Mucosa of stomach (tissue), 1 donor: Measurements from ENCODE around the gene ATPAF1.

Source experiments
- H3K27me3 ChIP-seq: one replicate; pipeline ENCODE4 v1.7.0; 2013; ENCODE audit warnings: mild to moderate bottlenecking, low read length; ENCODE audit not compliant: control insufficient read depth, insufficient read depth
- H3K36me3 ChIP-seq: one replicate; pipeline ENCODE4 v1.7.0; 2013; ENCODE audit warnings: low read length; ENCODE audit not compliant: control insufficient read depth, insufficient read depth
- H3K4me1 ChIP-seq: one replicate; pipeline ENCODE4 v1.7.0; 2013; ENCODE audit warnings: mild to moderate bottlenecking, low read length; ENCODE audit not compliant: control insufficient read depth, insufficient read depth
- H3K4me3 ChIP-seq: one replicate; pipeline ENCODE4 v1.7.0; 2013; ENCODE audit warnings: low read length
- H3K9ac ChIP-seq: one replicate; pipeline ENCODE4 v1.7.0; 2013; ENCODE audit warnings: mild to moderate bottlenecking, low read length, moderate library complexity
- H3K9me3 ChIP-seq: one replicate; pipeline ENCODE4 v1.7.0; 2013; ENCODE audit warnings: mild to moderate bottlenecking, low read length, moderate library complexity; ENCODE audit not compliant: control insufficient read depth
- donor health status: Pancreatic carcinoma.

ATPAF1 gene

DNA sequence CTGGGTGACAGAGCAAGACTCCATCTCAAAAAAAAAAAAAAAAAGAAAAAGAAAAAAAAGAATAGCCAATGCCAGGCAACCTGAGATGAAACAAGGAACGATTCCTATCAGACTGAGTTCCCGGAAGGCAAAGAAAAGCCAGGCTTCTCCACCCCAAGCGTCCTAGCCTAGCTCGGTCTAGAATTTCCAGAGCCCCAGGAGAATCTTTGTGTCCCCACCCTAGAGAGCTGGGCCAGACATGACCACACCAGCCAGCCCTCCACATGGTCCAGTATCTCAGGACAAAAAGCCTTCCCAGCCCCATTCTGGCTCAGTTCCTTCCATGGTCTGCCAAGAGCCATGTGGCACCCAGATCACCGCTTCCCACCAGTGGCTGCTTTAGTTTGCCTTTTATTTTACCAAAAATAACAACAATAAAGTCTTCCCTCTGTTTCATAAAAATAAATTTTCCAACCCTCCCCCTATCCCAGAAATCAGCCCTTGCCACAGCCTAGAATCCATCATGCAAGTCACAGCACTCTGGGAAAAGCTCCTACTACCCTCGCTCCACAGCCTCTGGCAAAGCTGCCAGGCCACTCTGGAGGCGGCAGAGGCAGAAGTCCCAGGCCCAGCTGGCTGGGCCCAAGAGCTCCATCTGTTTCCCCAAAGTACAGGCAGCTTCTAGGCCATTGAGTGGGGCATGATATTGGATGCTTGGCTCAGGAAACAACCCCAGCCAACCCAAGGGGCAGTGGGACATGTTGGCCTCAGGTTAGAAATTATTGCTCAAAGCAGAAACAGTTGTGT is 60.6 kb downstream of the ATPAF1 start:
- Histone ChIP-seq H3K9me3 (no peaks in the 10 kb centered on the region), H3K4me1 (peaks cover 27% of the 10 kb centered on the region), H3K4me3 (no peak overlapping the region), H3K9ac (no peak overlapping the region), H3K27me3 (no peaks in the 10 kb centered on the region), H3K36me3 (peaks cover 16% of the 10 kb centered on the region)

- Histone ChIP-seq H3K27me3 (no peaks in the 10 kb centered on the region), H3K9me3 (no peaks in the 10 kb centered on the region), H3K4me1 (peaks cover 26% of the 10 kb centered on the region), H3K36me3 (peaks cover 16% of the 10 kb centered on the region), H3K9ac (no peak overlapping the region), H3K4me3 (no peak overlapping the region)
Observed at GRCh38 chr1:46606255-46606965, 61.8 kb downstream of the ATPAF1 start.

DNA sequence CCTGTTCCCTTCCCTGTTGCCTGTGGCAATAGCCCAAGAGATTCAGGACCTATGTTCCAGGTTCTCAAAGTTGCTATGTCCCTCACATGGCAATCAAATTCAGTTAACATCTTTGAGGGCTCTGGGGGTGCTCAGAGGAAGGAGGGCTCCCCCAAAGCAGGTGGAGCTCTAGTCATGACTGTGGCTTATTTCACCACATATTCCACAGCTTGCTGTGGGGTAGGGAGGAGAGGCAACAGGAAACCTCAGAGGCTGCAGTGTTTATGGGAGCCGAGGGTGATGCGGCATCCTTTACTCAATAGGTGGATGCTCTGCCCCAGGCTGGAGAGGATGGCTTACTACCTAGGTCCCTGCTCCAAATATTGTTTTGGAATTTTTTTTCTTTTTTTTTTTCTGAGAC is 62.9 kb downstream of the ATPAF1 start:
- peaks cover 25% of the 10 kb centered on the region for H3K4me1 ChIP-seq
- no peak overlapping the region for H3K4me3 ChIP-seq
- no peak overlapping the region for H3K9ac ChIP-seq
- H3K9me3 ChIP-seq = no peaks in the 10 kb centered on the region
- peaks cover 16% of the 10 kb centered on the region for H3K36me3 ChIP-seq
- H3K27me3 ChIP-seq = no peaks in the 10 kb centered on the region

- no peaks in the 10 kb centered on the region for H3K9me3 ChIP-seq
- peak within 1 kb of the TSS; percentile 48 for H3K4me3 ChIP-seq
- H3K27me3 ChIP-seq = no peaks in the 10 kb centered on the region
- H3K4me1 ChIP-seq = peaks cover 25% of the 10 kb centered on the region
- peak within 1 kb of the TSS; percentile 84 for H3K9ac ChIP-seq
- H3K36me3 ChIP-seq = peaks cover 6% of the 10 kb centered on the region
Observed at GRCh38 chr1:46603858-46604549, 64.2 kb downstream of the ATPAF1 start, which contains the start of gene MKNK1. MKNK1 (minus strand) TSS chr1:46604268; CDS start chr1:46583327, 20,941 bp downstream.

- Histone ChIP-seq H3K4me1 (peaks cover 25% of the 10 kb centered on the region), H3K4me3 (peak overlapping the region; percentile 48), H3K27me3 (no peaks in the 10 kb centered on the region), H3K9me3 (no peaks in the 10 kb centered on the region), H3K36me3 (peaks cover 4% of the 10 kb centered on the region), H3K9ac (peak overlapping the region; percentile 84)
Observed at GRCh38 chr1:46603481-46603857, 64.7 kb downstream of the ATPAF1 start.

DNA sequence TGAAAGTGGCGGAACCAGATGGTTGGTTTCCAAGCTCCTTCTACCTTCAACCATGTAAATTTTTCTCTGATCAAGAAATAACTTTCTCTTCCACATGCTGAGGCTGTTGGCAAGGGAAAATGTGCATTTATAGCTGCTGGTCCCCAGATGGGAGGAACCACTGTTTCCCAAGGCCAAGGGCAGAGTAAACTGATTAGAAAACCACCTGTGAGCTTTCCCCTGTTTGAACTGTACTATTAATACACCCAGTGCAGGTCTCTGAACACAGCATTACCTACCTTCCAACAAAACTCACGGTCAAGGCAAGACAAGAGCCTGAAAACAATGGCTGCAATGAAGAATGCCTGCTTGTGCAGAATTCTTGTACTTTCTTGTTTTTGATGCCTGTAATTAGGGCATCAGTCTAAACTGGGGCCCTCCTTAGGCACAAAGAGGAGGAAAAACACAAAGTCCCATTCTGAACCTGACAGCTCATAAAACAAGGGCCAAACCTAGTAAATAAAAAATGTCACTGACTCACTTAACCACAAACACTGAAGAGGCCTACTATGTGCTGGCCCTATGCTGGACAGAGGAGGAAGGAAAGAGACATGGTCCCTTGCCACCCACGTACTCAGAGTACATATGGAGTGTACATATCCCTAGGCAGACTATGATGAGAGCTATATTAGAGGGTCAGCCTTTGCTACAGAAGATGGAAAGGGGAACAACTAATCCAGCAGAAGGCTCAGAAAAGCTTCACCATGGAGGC is 66.7 kb downstream of the ATPAF1 start:
- Histone ChIP-seq H3K36me3 (no peaks in the 10 kb centered on the region), H3K9ac (no peak overlapping the region), H3K9me3 (no peaks in the 10 kb centered on the region), H3K4me1 (peaks cover 25% of the 10 kb centered on the region), H3K27me3 (no peaks in the 10 kb centered on the region), H3K4me3 (no peak overlapping the region)

DNA sequence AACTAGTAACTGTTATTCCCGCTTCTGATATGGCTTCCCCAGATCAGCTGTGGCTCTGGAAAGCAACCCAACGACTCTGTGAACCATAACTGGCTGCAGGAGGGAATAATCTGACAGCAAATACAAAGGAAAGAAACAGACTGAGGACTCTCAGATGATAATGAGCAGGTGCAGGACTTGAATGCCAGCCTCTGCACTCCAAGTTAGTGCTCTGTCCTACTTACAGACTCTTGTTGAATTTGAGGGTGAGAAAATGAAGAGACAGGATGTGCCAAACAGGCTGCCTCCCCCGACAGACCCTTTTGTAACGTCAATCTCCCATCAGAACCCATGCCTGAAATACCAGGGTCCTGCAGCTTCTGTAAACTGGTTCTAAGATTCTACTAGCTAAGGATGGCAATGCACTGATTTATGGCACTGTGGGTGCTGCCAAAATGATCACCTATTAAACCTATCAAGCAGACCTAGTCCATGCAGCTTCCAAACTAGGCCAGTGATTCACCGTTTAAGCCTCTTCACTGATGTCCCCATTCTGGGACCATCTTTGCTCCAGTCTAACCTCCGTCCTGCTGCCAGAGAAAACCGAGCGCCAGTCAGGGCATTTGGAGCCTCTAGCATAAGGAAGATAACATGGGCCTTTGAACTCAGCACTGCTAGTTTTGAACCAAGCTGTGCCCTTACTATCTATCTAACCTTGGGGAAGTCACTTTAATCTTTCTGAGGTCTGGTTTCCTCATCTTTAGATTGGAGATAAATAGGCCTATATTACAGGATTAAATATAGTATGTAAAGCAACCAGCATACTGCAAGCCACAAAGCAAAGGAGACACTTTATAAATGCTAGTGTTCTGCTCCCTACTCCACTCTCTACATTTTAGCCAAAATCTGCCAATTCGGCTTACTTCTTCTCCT is 68.8 kb downstream of the ATPAF1 start:
- H3K4me1 ChIP-seq = peaks cover 19% of the 10 kb centered on the region
- H3K9me3 ChIP-seq = no peaks in the 10 kb centered on the region
- H3K27me3 ChIP-seq = no peaks in the 10 kb centered on the region
- H3K9ac ChIP-seq = no peak overlapping the region
- H3K4me3 ChIP-seq = no peak overlapping the region
- H3K36me3 ChIP-seq = no peaks in the 10 kb centered on the region

DNA sequence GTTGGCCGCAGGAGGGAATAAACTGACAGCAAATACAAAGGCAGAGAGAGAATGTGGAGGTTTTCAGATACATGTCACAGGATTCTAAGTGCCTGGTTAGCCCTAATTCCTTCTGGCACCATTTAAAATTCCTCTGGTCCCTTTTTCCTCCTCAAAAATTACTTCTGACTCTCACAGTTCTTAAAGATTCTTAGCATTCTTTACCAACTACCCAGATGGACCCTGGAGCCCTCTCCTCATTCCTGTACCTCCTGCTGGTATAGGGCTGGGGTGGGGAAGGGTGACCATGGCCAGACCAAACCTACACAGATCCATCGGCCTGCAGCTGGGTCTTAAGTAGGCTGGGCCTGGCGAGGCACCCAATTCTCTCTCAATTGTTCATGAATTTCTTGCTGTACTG is 71.3 kb downstream of the ATPAF1 start:
- Histone ChIP-seq H3K36me3 (no peaks in the 10 kb centered on the region), H3K9me3 (no peaks in the 10 kb centered on the region), H3K4me3 (no peak overlapping the region), H3K27me3 (no peaks in the 10 kb centered on the region), H3K9ac (no peak overlapping the region), H3K4me1 (peaks cover 8% of the 10 kb centered on the region)

- Histone ChIP-seq H3K4me3 (no peak overlapping the region), H3K36me3 (no peaks in the 10 kb centered on the region), H3K4me1 (peaks cover under 1% of the 10 kb centered on the region), H3K27me3 (no peaks in the 10 kb centered on the region), H3K9ac (no peak overlapping the region), H3K9me3 (no peaks in the 10 kb centered on the region)
Observed at GRCh38 chr1:46596036-46596435, 72.1 kb downstream of the ATPAF1 start.

- no peak overlapping the region for H3K4me3 ChIP-seq
- H3K4me1 ChIP-seq = no peaks in the 10 kb centered on the region
- H3K36me3 ChIP-seq = peaks cover 5% of the 10 kb centered on the region
- no peaks in the 10 kb centered on the region for H3K9me3 ChIP-seq
- no peaks in the 10 kb centered on the region for H3K27me3 ChIP-seq
- H3K9ac ChIP-seq = no peak overlapping the region
Observed at GRCh38 chr1:46595127-46595526, 73.0 kb downstream of the ATPAF1 start.

- Histone ChIP-seq H3K36me3 (peaks cover 14% of the 10 kb centered on the region), H3K9me3 (no peaks in the 10 kb centered on the region), H3K9ac (no peak overlapping the region), H3K27me3 (no peaks in the 10 kb centered on the region), H3K4me1 (no peaks in the 10 kb centered on the region), H3K4me3 (no peak overlapping the region)
Observed at GRCh38 chr1:46594063-46594462, 74.1 kb downstream of the ATPAF1 start.
